Activated CD4-positive, CD25-positive, alpha-beta regulatory T cell (primary cell): ENCODE measurements around the gene EDIL3.

Source experiments
- DNase-seq, 4 experiments: peaks; one replicate each; lab custom pipeline; 2025; lab: John Stamatoyannopoulos, UW

Gene EDIL3

GRCh38 chr5:84259283-84260045 is 125.2 kb downstream of the EDIL3 start:
- no peak for DNase-seq

GRCh38 chr5:84257061-84257460 is 127.6 kb downstream of the EDIL3 start:
- DNase-seq: no peak

GRCh38 chr5:84255315-84255714 is 129.4 kb downstream of the EDIL3 start:
- DNase-seq: no peak

GRCh38 chr5:84253946-84254345 is 130.7 kb downstream of the EDIL3 start:
- DNase-seq: no peak

- DNase-seq: no peak
These were observed 133.2 kb downstream of the EDIL3 start for GRCh38 chr5:84251503-84251902.

GRCh38 chr5:84249918-84250630 is 134.6 kb downstream of the EDIL3 start:
- DNase-seq: no peak

GRCh38 chr5:84248013-84248412 is 136.7 kb downstream of the EDIL3 start:
- DNase-seq: no peak

- DNase-seq: no peak
These were observed 142.4 kb downstream of the EDIL3 start for GRCh38 chr5:84242286-84242685.

GRCh38 chr5:84239494-84239893 is 145.2 kb downstream of the EDIL3 start:
- DNase-seq: no peak

GRCh38 chr5:84237126-84237525 is 147.6 kb downstream of the EDIL3 start:
- no peak for DNase-seq

GRCh38 chr5:84231433-84231832 is 153.2 kb downstream of the EDIL3 start:
- no peak for DNase-seq

- DNase-seq: no peak
These were observed 155.6 kb downstream of the EDIL3 start for GRCh38 chr5:84229045-84229444.

- DNase-seq: no peak
These were observed 156.4 kb downstream of the EDIL3 start for GRCh38 chr5:84228266-84228665.

- DNase-seq: no peak
These were observed 157.4 kb downstream of the EDIL3 start for GRCh38 chr5:84227236-84227635.

GRCh38 chr5:84218546-84218945 is 166.1 kb downstream of the EDIL3 start:
- DNase-seq: no peak

GRCh38 chr5:84215521-84215920 is 169.2 kb downstream of the EDIL3 start:
- DNase-seq: no peak

- DNase-seq: no peak
These were observed 170.8 kb downstream of the EDIL3 start for GRCh38 chr5:84213861-84214260.

GRCh38 chr5:84213212-84213611 is 171.5 kb downstream of the EDIL3 start:
- DNase-seq: no peak

GRCh38 chr5:84204772-84205171 is 179.9 kb downstream of the EDIL3 start:
- no peak for DNase-seq

- DNase-seq: no peak
These were observed 182.5 kb downstream of the EDIL3 start for GRCh38 chr5:84202136-84202535.

GRCh38 chr5:84197538-84197937 is 187.1 kb downstream of the EDIL3 start:
- DNase-seq: no peak

GRCh38 chr5:84191281-84191680 is 193.4 kb downstream of the EDIL3 start:
- DNase-seq: no peak

GRCh38 chr5:84184857-84185256 is 199.8 kb downstream of the EDIL3 start:
- DNase-seq: no peak

GRCh38 chr5:84181093-84181492 is 203.6 kb downstream of the EDIL3 start:
- no peak for DNase-seq
